Sigmoid colon (tissue), 4 donors: ENCODE measurements around the gene MXD4.

Experiments used
- EP300 ChIP-seq, 4 donors: sonication (generic); formaldehyde crosslinking; IDR thresholded peaks; one replicate each; pipeline ENCODE4 v1.6.1; 2017; ENCODE audit warnings: antibody characterized with exemption in 4 of 4
- POLR2A ChIP-seq, 2 donors: fragments of 450-650 bp; IDR thresholded peaks; one replicate each; pipeline ENCODE4 v1.6.1; 2016; ENCODE audit warnings: antibody characterized with exemption in 2 of 2, mild to moderate bottlenecking in 2 of 2, moderate library complexity in 2 of 2
- POLR2AphosphoS5 ChIP-seq, 4 donors: sonication (generic); formaldehyde crosslinking; IDR thresholded peaks; one replicate each; pipeline ENCODE4 v1.6.1; 2017; ENCODE audit warnings: antibody characterized with exemption in 4 of 4

- TF ChIP-seq POLR2A (IDR thresholded peaks at IDR 0.05) (no peak), EP300 (IDR thresholded peaks at IDR 0.05) (no peak), POLR2AphosphoS5 (IDR thresholded peaks at IDR 0.05) (no peak)
Measured at GRCh38 chr4:2243681-2244380, 18.1 kb downstream of the MXD4 start.
